GM23338 (cell line): Measurements from ENCODE around the gene LDB3.

Source experiments
- CREB1 ChIP-seq: fragments of 250-450 bp; sonication (Bioruptor Pico); IDR thresholded peaks from 2 replicates; pipeline ENCODE4 v1.5.0; 2020; ENCODE audit warnings: low read depth, mild to moderate bottlenecking, moderate library complexity
- CTCF ChIP-seq, 2 experiments: fragments of 200-600 bp in 1 of 2; sonication (generic) in 1 of 2; conservative IDR thresholded peaks; 2 replicates each; pipeline versions ENCODE4 v1.5.1 to v1.6.1; 2016 to 2017; ENCODE audit warnings: antibody characterized with exemption in 2 of 2, low read depth in 2 of 2, mild to moderate bottlenecking in 2 of 2, moderate library complexity in 1 of 2
- EZH2 ChIP-seq: fragments of 200-600 bp; sonication (generic); IDR thresholded peaks from one replicate; pipeline ENCODE4 v1.8.0; 2017; ENCODE audit warnings: antibody characterized with exemption, mild to moderate bottlenecking, low read depth; ENCODE audit not compliant: unreplicated experiment
- EZH2phosphoT487 ChIP-seq: fragments of 200-600 bp; sonication (generic); IDR thresholded peaks from one replicate; pipeline ENCODE4 v1.8.1; 2018; ENCODE audit warnings: antibody characterized with exemption; ENCODE audit not compliant: unreplicated experiment
- JUNB ChIP-seq: IDR thresholded peaks from one replicate; pipeline ENCODE4 v1.6.1; 2016; ENCODE audit warnings: antibody characterized with exemption; ENCODE audit not compliant: unreplicated experiment
- NANOG ChIP-seq: IDR thresholded peaks from 2 replicates; pipeline ENCODE4 v1.6.1; 2016; ENCODE audit warnings: antibody characterized with exemption, borderline replicate concordance
- POLR2AphosphoS5 ChIP-seq: IDR thresholded peaks from 2 replicates; pipeline ENCODE4 v1.6.1; 2016; ENCODE audit warnings: antibody characterized with exemption, low read depth
- REST ChIP-seq: IDR thresholded peaks from one replicate; pipeline ENCODE4 v1.6.1; 2018; ENCODE audit warnings: antibody characterized with exemption; ENCODE audit not compliant: unreplicated experiment
- STAT1 ChIP-seq: IDR thresholded peaks from one replicate; pipeline ENCODE4 v1.6.1; 2016; ENCODE audit warnings: antibody characterized with exemption; ENCODE audit not compliant: unreplicated experiment
- ZNF331 ChIP-seq: fragments of 250-450 bp; sonication (Bioruptor Pico); IDR thresholded peaks from 2 replicates; pipeline ENCODE4 v1.5.0; 2020; ENCODE audit warnings: low read depth, mild to moderate bottlenecking, moderate library complexity

- TF ChIP-seq EZH2phosphoT487 (no peak), CTCF (conservative IDR thresholded peaks at IDR 0.05; ENCODE audit: low read depth in 2 of 2) (no peak), POLR2AphosphoS5 (no peak), STAT1 (no peak), EZH2 (no peak), JUNB (no peak), CREB1 (CRISPR knock-in tag) (no peak), REST (no peak), NANOG (no peak), ZNF331 (CRISPR knock-in tag) (no peak)
Measured at GRCh38 chr10:86723009-86723408, 54.7 kb downstream of the LDB3 start.
